KMS-11 (cell line): ENCODE data around the gene ARL16.

Source experiments
- H2AFZ ChIP-seq: fragments of 200-600 bp; sonication (generic); 2 replicates; pipeline ENCODE4 v1.6.1; 2016; ENCODE audit warnings: antibody characterized with exemption, mixed run types, low read depth
- H3K27ac ChIP-seq: fragments of 200-600 bp; sonication (generic); 2 replicates; pipeline ENCODE4 v1.6.1; 2016; ENCODE audit warnings: mild to moderate bottlenecking, mixed run types
- H3K27me3 ChIP-seq: fragments of 200-600 bp; sonication (generic); 2 replicates; pipeline ENCODE4 v1.6.1; 2017; ENCODE audit warnings: mild to moderate bottlenecking, low read depth, mixed run types, moderate library complexity; ENCODE audit not compliant: insufficient read depth
- H3K36me3 ChIP-seq: fragments of 200-600 bp; sonication (generic); 2 replicates; pipeline ENCODE4 v1.6.1; 2017; ENCODE audit warnings: mild to moderate bottlenecking, mixed run types; ENCODE audit not compliant: insufficient read depth
- H3K4me1 ChIP-seq: fragments of 200-600 bp; sonication (generic); 2 replicates; pipeline ENCODE4 v1.6.1; 2016; ENCODE audit warnings: mild to moderate bottlenecking, low read depth, mixed run types; ENCODE audit not compliant: poor library complexity, severe bottlenecking
- H3K4me2 ChIP-seq: fragments of 200-600 bp; sonication (generic); 2 replicates; pipeline ENCODE4 v1.7.0; 2016; ENCODE audit warnings: mild to moderate bottlenecking, mixed run types
- H3K4me3 ChIP-seq: fragments of 200-600 bp; sonication (generic); IDR thresholded peaks from 2 replicates; pipeline ENCODE4 v1.6.1; 2017; ENCODE audit warnings: low read depth, low read length, mixed read lengths; ENCODE audit not compliant: insufficient read depth
- H3K79me2 ChIP-seq: fragments of 200-600 bp; sonication (generic); 2 replicates; pipeline ENCODE4 v1.6.1; 2016; ENCODE audit warnings: low read depth, mixed run types; ENCODE audit not compliant: insufficient read depth
- H3K9ac ChIP-seq: fragments of 200-600 bp; sonication (generic); 2 replicates; pipeline ENCODE4 v1.6.1; 2016; ENCODE audit warnings: mild to moderate bottlenecking, mixed run types
- H4K20me1 ChIP-seq: fragments of 200-600 bp; sonication (generic); 2 replicates; pipeline ENCODE4 v1.6.1; 2016; ENCODE audit warnings: mild to moderate bottlenecking, mixed run types; ENCODE audit not compliant: insufficient read depth
- TF ChIP-seq, protein P1 (sequence below): fragments of 200-600 bp; sonication (generic); conservative IDR thresholded peaks from 2 replicates; pipeline ENCODE4 v1.6.1; 2017; ENCODE audit warnings: low read depth, mild to moderate bottlenecking, antibody characterized with exemption, low read length, moderate library complexity, mixed read lengths

The ARL16 gene

DNA sequence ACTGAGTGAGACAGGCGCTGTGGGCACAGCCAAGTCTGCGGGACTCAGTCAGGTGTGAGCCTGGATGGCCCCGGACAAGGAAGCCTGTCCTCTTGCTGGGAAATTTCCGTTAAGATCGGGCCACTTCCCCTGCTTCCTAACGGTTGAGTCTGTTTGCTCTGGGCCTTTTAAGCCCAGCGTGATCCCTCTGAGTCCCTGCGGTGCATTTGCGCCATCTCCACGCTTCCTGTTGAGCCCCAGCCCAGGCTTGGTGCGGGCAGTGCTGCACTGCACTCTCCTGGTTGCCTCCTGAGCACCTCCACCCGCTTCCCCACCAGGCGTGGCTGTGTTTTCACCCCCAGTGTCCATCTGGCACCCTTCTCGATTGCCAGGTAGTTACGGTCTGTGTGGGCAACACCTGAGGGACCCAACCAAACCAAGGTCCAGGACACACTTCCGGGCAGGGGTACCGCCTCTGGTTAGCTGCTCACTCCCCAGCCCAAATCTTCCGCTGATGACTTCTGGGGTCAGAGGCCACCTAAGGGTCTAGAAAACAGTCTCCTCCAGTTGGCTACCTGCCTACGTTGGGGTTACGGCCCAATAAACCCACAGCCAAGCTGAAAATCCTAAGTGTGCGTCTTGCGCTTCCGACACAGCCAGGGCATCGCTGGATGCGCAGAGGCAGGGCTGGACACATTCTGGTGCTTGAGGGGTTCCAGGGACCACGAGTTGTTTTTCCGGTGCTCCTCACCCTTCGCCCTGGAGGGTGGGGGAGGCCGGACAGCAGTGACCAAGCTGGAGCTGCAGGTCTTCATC lies 27.1 kb upstream of the ARL16 start:
- H3K4me3 ChIP-seq: no peak overlapping the region
- H3K4me2 ChIP-seq: peak overlapping the region; percentile 84
- TF ChIP-seq, protein P1, sequence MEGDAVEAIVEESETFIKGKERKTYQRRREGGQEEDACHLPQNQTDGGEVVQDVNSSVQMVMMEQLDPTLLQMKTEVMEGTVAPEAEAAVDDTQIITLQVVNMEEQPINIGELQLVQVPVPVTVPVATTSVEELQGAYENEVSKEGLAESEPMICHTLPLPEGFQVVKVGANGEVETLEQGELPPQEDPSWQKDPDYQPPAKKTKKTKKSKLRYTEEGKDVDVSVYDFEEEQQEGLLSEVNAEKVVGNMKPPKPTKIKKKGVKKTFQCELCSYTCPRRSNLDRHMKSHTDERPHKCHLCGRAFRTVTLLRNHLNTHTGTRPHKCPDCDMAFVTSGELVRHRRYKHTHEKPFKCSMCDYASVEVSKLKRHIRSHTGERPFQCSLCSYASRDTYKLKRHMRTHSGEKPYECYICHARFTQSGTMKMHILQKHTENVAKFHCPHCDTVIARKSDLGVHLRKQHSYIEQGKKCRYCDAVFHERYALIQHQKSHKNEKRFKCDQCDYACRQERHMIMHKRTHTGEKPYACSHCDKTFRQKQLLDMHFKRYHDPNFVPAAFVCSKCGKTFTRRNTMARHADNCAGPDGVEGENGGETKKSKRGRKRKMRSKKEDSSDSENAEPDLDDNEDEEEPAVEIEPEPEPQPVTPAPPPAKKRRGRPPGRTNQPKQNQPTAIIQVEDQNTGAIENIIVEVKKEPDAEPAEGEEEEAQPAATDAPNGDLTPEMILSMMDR: no peak
- H3K4me1 ChIP-seq: peaks cover 32% of the 10 kb centered on the region
- peak overlapping the region; percentile 57; the same call in 1 of the 2 replicates for H3K9ac ChIP-seq
- H3K79me2 ChIP-seq: peaks cover 38% of the 10 kb centered on the region
- H4K20me1 ChIP-seq: no peaks in the 10 kb centered on the region
- no peaks in the 10 kb centered on the region for H3K27me3 ChIP-seq
- peaks cover 7% of the 10 kb centered on the region; the same call in 1 of the 2 replicates for H3K36me3 ChIP-seq
- peak overlapping the region; percentile 78; the same call in 1 of the 2 replicates for H3K27ac ChIP-seq
- no peak overlapping the region for H2AFZ ChIP-seq

DNA sequence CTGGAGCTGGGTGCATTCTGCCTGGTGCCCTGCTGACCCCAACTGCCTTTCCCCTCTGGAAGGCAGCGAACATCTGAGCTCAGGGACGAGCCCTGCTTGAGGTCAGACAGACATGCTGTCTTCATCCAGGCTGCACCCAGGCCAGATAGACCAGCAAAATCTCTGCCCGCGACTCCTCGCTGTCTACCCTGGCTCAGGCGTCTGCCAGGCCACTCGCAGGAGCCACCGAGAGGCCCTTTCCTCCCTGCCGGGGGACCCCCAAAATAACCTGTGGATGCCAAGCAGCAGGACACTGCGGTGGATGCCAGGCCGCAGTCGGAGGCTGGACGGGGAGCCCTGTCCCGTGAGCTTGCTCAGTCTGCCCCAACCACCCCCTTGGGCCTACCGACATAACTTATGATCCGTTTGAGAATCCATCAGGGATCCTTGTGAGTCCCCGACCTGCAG lies 25.2 kb upstream of the ARL16 start:
- Histone ChIP-seq H3K36me3 (peaks cover 7% of the 10 kb centered on the region; the same call in 1 of the 2 replicates), H3K79me2 (peaks cover 40% of the 10 kb centered on the region)

DNA sequence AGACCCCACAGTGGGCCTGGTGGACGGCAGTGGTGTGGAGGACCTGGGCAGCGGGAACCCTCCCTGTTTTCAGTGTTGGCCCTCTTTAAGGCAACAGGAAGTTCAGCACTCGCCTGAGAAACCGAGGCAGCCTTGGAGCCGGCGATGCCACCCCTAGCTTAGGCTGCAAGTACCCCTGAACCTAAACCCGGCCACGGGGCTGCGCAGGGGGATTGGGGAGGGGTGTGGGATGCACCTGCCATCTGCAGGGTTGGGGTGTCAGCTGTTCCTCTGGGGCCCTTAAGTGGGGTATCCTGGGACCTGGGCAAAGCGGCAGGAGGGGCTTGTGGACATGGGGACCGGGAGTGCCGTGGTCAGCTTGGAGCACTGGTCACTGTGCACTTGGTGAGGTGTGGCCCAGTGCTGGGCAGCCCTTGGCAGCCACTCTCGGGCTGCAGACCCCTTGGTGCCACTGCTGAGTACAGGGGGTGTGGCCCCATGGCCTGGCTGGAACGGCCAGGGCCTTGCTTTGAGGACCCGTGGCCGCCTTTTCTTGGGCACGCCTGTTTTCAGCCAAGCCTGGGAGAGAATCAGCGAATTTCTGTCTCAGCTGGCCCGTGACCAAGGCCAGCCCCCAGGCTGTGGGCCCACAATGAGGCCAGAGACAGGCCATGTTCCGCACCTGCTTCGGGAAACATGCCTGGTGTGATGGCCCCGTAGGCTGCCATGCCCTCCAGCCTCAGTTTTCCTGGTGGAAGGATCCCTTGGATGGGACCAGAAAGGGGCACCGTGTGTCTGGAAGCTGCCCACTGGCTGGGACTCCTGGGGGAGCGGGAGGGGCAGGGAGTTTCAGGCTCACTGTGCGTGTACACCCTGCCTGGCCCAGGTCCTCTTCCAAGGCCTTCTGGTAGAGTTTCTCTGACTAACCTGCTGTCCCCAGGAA lies 24.4 kb upstream of the ARL16 start:
- H3K4me2 ChIP-seq: no peak overlapping the region
- peaks cover 40% of the 10 kb centered on the region for H3K79me2 ChIP-seq
- H4K20me1 ChIP-seq: no peaks in the 10 kb centered on the region
- TF ChIP-seq, protein P1: no peak
- H3K9ac ChIP-seq: no peak overlapping the region
- peaks cover 31% of the 10 kb centered on the region for H3K4me1 ChIP-seq
- no peaks in the 10 kb centered on the region for H3K27me3 ChIP-seq
- H3K27ac ChIP-seq: no peak overlapping the region
- H3K36me3 ChIP-seq: peaks cover 7% of the 10 kb centered on the region; the same call in 1 of the 2 replicates
- H3K4me3 ChIP-seq: no peak overlapping the region
- no peak overlapping the region for H2AFZ ChIP-seq

More for the DNA sequence above, 25.2 kb upstream of the ARL16 start:
- H3K4me2 ChIP-seq: no peak overlapping the region
- H3K4me1 ChIP-seq: peaks cover 39% of the 10 kb centered on the region
- no peak overlapping the region for H3K9ac ChIP-seq
- H4K20me1 ChIP-seq: no peaks in the 10 kb centered on the region
- H3K27ac ChIP-seq: no peak overlapping the region
- H2AFZ ChIP-seq: no peak overlapping the region
- TF ChIP-seq, protein P1: no peak
- H3K27me3 ChIP-seq: no peaks in the 10 kb centered on the region
- no peak overlapping the region for H3K4me3 ChIP-seq

DNA sequence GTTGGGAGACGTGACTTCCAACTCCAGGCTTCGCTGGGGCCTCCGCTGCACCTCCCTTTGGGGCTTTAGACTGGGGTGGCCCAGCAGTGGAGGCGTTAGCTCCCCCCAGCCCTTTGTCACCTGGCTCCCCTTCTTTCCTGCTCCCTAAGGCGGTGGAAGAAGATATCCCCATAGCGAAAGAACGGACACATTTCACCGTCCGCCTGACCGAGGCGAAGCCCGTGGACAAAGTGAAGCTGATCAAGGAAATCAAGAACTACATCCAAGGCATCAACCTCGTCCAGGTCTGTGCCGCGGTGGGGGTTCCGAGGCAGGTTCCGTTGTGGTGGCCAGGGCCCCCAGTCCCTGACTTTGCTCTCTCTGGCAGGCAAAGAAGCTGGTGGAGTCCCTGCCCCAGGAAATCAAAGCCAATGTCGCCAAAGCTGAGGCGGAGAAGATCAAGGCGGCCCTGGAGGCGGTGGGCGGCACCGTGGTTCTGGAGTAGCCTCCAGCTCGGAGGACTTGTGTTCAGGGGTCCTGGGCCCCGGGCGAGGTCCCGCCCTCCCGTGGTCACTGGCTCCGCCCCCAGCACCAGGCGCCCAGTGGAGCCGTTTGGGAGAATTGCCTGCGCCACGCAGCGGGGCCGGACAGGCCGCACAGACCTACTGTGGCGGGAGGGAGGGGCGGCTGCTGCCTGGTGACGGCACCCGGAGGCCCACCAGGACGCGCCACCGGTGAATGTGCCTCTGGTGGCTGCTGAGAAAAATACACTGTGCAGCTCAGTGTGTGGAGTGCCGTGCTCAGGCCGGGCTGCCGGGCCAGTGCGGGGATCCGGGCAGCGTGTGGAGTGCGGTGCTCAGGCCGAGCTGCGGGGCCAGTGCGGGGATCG lies 23.4 kb upstream of the ARL16 start:
- Histone ChIP-seq H3K27me3 (no peaks in the 10 kb centered on the region), H3K4me1 (peaks cover 32% of the 10 kb centered on the region), H3K9ac (no peak overlapping the region), H3K79me2 (peaks cover 47% of the 10 kb centered on the region), H3K27ac (no peak overlapping the region), H3K36me3 (peaks cover 7% of the 10 kb centered on the region; the same call in 1 of the 2 replicates), H4K20me1 (no peaks in the 10 kb centered on the region), H2AFZ (no peak overlapping the region), H3K4me3 (no peak overlapping the region), H3K4me2 (no peak overlapping the region)
- TF ChIP-seq, protein P1: no peak
